Stimulated activated CD4-positive, alpha-beta T cell treated with anti-CD3 and anti-CD28 coated beads, Interleukin-12 subunit alpha, Interleukin-12 subunit beta, amount 100 ng/mL, for 48 hours (primary cell): Measurements from ENCODE around the gene GRIN2A.

Experiments
- DNase-seq, 3 donors: peaks; one replicate each; pipeline ENCODE4 v3.0.0-alpha.2; 2020; ENCODE audit warnings: low read depth in 2 of 3, low spot score in 1 of 3

The GRIN2A gene

GRCh38 chr16:10088380-10088793, 93.8 kb downstream of the GRIN2A start:
- DNase-seq, result no peak

DNA sequence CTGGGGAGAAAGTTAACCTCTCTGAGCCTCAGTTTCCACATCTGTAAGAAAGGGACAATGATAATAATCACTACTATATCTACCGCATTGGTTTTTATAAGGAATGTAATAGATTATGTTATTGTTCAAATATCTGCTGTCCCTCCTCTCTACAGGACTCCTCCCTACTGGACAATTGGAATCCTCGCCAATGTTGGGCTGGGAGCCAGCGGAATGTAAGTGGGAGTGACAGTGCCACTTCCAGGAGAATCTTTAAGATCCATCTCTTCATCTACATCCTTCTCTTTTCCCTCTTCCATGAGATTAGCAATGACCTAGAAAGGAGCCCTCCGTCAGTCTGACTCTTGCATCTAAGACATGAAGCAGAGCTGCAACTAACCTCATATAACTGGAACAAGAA, 95.1 kb downstream of the GRIN2A start:
- no peak for DNase-seq

GRCh38 chr16:10086620-10087019, 95.6 kb downstream of the GRIN2A start:
- no peak for DNase-seq

DNA sequence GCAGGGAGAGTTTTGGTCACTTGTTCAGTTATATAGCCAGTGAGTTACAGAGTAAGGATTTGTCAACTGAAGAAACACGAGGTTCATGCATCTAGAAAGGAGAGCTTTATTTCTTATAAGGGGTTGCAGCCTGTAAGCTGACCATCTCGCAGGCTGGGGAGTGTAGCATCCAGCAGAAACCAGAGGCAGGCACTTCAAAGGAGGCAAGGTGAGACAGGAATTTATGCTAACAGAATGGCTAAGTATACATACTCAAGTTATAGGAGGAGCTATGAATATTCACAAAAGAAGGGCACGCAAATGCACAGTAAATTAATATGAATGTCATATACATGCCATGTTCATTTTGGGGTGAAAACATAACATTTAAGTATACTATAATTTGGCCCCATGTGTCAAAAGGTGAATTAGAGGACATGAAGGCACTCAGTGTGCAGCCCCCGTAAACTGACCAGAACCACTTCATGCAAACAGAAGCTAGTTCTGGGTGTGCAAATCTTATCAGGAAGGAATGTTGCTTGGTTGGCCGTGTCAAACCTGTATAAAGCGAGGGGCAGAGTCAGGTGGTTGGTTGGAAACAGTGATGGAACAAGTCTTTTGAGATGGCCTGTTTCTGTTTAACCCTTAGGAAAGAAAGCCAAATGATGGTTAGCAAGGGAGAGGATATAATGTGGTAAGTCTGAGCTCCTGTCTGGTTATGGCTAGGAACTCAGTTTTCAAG, 97.0 kb downstream of the GRIN2A start:
- no peak for DNase-seq

- DNase-seq, result no peak
Observed at GRCh38 chr16:10083301-10083700, 98.9 kb downstream of the GRIN2A start.

- no peak for DNase-seq
Observed at GRCh38 chr16:10081201-10081940, 100.9 kb downstream of the GRIN2A start.

GRCh38 chr16:10080051-10080772, 102.0 kb downstream of the GRIN2A start:
- DNase-seq, result no peak

DNA sequence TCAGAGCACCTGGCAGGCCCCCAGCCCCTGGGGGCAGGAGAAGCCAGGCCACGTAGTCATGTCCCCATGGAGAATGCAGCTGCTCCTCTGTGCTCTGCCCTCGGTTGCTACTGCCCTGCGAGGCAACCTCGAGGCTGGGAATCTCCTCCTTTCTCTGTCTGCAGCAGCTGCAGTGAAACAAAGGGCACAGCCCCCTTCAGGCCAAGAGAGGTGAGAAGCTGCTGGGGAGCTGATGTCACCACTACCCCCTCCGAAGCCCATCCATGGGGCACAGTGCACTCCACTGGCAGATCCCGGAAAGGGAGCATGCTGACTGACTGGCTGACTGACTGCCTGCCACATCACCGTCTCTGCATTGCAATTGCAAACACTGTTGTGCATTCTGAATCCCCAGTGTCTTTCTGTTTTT, 103.7 kb downstream of the GRIN2A start:
- no peak for DNase-seq

GRCh38 chr16:10077861-10078260, 104.4 kb downstream of the GRIN2A start:
- DNase-seq, result no peak

DNA sequence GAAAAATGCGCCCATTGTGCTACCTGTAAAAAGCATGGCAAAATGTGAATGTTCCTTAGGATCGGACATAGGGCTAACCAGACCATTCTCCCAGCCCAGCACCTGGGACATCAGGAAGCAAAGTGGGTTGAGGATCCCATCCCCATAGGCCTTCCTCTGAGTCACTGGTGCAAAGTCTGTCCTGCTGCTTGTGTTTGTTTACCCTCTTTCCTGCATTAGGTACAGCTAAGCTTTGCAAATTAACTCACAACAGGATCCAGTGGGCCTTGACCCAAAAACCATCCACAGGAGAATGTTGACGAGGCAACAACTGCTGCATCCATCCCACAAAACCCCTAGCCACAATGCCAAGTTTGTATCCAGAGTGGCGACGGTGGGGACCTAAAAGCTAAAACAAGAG, 106.2 kb downstream of the GRIN2A start:
- no peak for DNase-seq

DNA sequence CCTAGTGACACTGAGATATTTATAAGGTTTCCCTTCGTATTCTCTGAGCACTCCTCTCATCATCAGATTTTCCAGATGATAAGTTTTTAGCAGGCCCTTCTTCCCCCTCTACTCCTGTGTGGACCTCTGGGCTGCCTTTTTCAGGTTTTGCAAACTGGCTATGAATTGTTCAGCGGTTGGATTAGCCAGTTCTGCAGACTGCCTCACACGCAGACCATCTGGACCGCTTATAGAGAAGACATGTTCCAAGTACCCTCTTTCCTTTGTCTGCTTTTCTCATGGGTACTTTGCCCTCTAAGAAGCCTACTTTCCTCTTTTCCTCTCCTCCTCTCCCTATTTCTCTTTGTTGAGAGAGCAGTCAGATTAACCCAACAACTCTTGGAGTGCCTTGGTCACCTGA, 111.6 kb downstream of the GRIN2A start:
- no peak for DNase-seq

DNA sequence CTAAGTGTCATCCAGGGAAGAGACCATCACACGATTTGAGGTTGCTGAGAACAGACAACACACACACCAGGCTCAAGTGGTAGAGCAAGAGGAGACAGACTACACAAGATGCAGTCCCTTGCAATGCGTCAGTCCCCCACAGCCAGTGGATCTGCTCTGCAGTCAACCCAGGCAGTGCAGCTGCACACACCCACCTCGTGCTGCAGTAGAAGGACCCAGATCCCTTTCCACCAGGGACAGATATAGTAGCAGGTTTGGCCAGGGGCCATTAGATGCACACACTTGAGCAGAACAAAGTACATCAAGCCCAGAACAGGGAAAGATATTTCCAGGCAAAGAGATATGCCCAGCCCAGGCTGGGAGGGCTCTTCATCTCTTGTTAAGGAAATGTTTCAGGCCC, 112.9 kb downstream of the GRIN2A start:
- DNase-seq, result no peak

- DNase-seq, result no peak
Observed at GRCh38 chr16:10067835-10068234, 114.4 kb downstream of the GRIN2A start.

DNA sequence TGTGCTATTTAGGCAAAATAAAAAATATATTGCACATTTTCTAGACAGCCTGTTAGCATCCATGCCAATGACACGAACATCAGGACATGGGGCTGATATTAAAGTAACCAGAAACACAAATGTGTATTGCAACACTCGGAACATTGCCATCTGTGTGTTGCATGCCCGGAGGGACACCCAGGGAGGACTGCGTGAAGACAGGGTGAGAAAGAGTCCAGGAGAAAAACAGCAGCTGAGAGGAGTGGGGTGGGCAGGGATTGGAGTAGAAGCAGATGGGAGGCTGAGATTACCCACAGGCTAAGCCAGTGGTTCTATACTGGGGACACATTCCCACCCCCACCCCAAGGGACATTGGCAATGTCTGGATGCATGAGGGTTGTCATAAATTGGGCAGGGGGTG, 114.8 kb downstream of the GRIN2A start:
- no peak for DNase-seq

DNA sequence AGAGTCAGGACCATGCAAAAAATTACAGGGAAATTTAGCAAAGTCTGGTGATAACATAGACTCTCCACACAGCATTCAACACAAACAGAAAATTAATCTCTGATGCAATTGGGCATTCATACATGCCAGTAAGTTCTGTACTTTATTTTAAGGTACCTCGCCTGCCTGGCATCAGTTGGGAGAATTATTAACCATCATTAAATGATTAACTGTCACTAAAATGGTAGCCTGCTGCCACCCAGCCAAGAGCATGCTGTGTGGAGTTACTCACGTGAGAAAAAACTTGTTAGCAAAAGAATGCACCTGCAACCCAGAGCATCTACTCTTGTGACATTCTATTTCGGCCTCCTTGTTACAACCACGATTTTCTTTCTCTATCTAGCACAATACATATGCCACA, 117.2 kb downstream of the GRIN2A start:
- no peak for DNase-seq

DNA sequence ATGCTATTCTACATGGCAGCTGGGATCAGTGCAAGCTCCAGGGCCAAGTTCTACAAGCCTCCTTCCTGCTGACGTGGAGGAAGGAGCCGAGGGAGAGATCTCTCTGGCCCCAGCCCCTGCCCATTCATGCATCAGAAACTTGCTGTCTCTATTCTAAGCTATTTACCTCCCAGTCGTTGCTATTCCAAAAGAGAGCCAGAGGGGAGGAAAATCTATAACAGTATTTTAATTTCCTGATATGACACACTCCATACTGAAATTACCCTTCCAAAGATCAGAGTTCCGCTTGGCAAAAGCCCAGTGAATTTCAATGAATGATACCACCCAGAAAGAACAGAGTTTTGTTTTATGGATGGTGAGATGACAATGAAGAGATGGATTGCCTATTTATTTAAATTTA, 133.4 kb downstream of the GRIN2A start:
- DNase-seq, result no peak

- no peak for DNase-seq
Observed at GRCh38 chr16:10045947-10046346, 136.3 kb downstream of the GRIN2A start.

GRCh38 chr16:10045291-10045775, 136.9 kb downstream of the GRIN2A start:
- no peak for DNase-seq

GRCh38 chr16:10040136-10041080, 141.8 kb downstream of the GRIN2A start:
- no peak for DNase-seq

GRCh38 chr16:10039220-10040096, 142.8 kb downstream of the GRIN2A start:
- DNase-seq, result no peak
